ENCODE data around the gene EPS8.

DNA sequence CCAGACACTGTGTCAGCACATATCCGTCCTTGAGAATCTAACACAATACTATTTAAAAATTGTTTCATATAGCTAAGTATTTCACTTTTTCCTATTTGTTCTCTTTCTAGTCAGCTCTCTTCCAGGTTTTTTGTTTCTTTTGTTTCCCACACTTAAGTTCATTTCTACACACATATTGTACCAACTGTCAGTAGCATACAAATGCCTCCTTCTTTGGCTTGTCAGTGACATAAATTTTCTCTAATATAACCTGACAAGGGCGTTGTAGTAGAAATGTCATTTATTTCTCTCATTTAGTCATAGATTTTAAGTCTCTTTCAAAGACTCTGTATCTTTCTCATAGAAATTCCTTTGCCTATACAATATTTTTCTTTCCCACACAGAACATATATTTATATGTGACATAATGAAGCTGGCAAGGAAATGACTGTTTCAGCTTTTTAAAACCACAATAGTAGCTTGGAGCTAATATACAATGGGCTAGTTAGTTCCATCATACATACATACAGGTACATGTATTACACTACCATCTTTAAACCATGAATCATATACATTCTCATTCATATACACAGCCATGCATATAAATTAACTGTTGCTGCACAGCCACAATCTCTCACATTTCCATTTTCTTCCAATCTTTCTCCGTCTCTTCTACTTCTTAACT is 42.3 kb upstream of the EPS8 start:
- TF ChIP-seq EP300 (IDR thresholded peaks at IDR 0.05) (no peak), POLR2AphosphoS5 (IDR thresholded peaks at IDR 0.05) (no peak), POLR2A (IDR thresholded peaks at IDR 0.05; ENCODE audit: low read depth) (no peak)
- TF ChIP-seq, protein P1, sequence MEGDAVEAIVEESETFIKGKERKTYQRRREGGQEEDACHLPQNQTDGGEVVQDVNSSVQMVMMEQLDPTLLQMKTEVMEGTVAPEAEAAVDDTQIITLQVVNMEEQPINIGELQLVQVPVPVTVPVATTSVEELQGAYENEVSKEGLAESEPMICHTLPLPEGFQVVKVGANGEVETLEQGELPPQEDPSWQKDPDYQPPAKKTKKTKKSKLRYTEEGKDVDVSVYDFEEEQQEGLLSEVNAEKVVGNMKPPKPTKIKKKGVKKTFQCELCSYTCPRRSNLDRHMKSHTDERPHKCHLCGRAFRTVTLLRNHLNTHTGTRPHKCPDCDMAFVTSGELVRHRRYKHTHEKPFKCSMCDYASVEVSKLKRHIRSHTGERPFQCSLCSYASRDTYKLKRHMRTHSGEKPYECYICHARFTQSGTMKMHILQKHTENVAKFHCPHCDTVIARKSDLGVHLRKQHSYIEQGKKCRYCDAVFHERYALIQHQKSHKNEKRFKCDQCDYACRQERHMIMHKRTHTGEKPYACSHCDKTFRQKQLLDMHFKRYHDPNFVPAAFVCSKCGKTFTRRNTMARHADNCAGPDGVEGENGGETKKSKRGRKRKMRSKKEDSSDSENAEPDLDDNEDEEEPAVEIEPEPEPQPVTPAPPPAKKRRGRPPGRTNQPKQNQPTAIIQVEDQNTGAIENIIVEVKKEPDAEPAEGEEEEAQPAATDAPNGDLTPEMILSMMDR (IDR thresholded peaks at IDR 0.05) = no peak
